SKM-1 treated with dmso at 0.1 percent for 144 hours (cell line): ENCODE results near the gene TIGD6.
A peak's percentile ranks its signal among the peaks of the same experiment; 100 is the strongest.
"Not testable (repeated sequence)": the region's sequence is repeated elsewhere in the genome, so short reads cannot be mapped to it uniquely, and the experiment has no call there.

ENCODE experiments used
- DNase-seq: peaks from one replicate; lab custom pipeline; 2025; ENCODE audit not compliant: unreplicated experiment; lab: John Stamatoyannopoulos, UW

The TIGD6 gene

DNA sequence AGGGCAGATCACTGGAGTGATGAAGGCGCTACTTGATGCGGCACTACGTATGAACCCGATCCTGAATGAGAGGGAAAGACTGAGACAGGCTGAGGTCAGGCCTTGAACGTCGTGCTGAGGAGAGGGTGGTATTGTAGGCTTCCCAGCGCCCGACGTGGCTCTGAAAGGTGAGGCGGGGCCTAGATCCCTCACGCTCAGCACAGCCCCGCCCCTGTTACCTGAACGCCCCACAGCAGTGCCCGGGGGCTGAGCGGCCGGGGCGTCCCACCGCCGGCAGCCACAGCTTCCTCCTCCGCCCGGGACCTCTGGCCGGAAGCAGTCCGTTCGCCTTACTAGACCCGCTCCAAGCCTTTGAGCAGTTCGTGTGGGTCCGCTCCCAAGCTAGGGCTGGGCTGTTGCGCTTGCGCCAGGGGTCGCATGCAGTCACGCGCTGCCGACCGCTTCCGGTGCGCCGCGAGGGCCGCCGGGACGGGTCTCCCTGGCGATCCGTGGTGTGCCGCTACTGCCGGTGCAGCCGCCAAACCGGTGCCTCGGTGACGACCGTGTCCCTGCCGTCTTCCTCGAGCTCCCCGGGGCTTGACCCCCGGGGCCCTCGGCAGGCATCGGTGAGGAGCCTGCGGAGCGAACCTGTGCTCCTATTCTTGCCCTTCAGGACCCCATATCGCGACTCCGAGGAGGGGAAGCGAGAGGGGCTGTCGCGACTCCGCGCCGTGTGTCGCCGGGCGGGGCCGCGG, at the start of gene TIGD6, which contains the start of gene HMGXB3:
Gene TIGD6, minus strand, starts transcription at position 399 of the 734 bp plus-strand sequence. CDS start 4,306 bp downstream, outside the sequence.
Gene HMGXB3, plus strand, starts transcription at position 484 of the 734 bp plus-strand sequence. CDS start 4,114 bp downstream, outside the sequence.
- DNase-seq, result peak; percentile 93

GRCh38 chr5:150046031-150046430, 45.6 kb upstream of the TIGD6 start:
- no peak for DNase-seq

DNA sequence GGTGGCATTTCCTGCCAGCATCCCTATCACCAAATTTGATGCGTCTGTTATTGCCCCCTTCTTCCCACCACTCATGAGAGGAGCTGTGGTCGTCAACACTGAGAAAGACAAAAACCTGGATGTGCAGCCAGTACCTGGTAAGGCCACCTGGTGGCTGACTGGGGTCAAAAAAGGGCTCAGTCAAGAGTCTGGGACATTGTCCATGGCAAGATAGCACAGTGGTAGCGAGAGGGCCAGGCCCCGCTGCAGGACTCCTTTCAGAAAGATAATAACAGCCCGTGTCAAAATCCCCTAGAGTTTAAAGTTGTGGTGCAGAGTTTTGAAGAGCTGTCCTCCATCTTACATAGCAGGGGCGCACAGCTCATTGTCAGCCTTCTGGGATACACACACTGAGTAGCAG, 45.1 kb upstream of the TIGD6 start:
- no peak for DNase-seq

GRCh38 chr5:150044712-150045111, 44.3 kb upstream of the TIGD6 start:
- DNase-seq, result no peak

DNA sequence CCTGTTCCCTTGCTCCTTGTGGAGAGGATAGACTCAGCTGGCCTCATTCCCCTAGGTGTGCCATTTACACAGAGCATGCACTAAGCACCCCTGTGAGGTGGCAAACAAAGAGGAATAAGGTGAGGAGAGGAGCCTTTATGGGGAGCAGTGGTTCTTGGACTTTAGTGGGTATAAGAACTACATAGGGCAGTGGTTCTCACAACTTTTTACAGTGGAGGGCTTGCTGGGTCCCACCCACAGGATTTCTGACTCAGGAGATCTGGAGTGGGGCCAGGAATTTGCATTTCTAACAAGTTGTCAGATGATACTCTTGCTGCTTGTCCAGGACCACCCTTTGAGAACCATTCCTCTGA, 43.9 kb upstream of the TIGD6 start:
- DNase-seq, result no peak

DNA sequence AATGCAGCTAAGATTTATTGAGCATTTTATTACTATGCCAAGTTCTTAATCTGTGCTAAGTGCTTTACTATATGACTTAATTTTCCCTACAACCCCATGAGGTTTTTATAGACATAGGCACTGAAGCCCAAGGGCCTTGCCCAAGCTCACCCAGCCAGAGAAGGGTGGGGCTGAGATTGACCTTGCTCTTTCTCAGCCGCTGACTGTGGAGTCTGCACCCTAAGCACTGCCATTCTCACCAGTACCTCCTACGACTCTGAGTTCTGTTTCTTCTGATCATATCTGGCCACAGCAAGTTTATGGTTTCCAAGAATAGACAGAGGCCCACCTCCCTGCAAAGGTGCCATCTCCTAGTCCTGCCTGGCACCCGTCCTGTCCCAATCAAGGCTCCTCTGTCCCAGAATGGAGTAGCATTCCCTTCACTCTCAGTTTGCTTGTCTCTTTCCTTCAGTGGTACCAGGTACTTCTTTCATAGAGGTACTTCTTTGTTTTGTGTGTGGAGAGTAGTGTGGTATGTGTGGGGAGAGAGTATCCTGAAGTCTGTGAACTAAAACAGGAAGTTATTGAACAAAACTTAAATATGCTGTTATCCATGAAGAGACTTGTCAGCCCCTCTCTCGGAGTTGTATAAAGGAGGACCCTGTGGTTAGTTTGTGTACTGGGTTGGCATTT, 43.3 kb upstream of the TIGD6 start:
- DNase-seq, result no peak

GRCh38 chr5:150042459-150042858, 42.0 kb upstream of the TIGD6 start:
- no peak for DNase-seq

GRCh38 chr5:150038547-150038946, 38.1 kb upstream of the TIGD6 start:
- no peak for DNase-seq

DNA sequence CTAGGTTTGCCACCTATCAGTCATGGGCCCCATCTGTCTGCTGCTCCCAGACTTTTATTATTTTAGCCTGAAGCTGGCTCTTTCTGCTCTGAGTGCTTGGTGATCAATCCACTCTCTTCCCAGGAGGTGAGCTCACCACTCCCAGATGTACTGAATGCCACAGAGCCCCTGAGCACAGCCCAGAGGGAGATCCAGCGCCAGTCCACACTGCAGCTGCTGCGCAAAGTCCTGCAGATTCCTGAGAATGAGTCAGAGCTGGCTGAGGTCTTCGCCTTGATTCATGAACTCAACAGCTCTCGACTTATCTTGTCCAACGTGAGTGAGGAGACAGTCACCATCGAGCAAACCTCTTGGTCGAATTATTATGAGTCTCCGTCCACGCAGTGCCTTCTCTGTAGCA, 36.1 kb upstream of the TIGD6 start:
- no peak for DNase-seq

- peak; percentile 68 for DNase-seq
Observed at GRCh38 chr5:150035139-150035895, 34.9 kb upstream of the TIGD6 start.

DNA sequence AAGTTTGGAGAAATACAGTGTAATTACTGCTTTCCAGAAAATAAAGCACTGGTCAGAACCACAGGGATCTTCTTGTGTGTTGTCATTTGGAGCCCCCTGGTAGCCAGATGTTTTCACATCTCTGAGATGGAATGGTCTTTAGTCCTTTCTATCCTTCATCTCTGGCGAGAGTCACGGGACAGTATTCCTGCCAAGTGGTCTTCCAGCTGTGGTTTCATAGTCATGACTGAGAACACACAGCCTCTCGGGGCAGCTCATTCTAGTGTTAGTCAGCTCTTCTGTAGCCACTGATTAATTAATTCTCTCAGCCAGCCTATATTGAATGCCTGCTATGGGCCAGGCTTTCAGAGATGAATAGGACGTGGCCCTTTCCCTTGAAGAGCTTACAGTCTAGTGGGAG, 34.2 kb upstream of the TIGD6 start:
- DNase-seq, result no peak

DNA sequence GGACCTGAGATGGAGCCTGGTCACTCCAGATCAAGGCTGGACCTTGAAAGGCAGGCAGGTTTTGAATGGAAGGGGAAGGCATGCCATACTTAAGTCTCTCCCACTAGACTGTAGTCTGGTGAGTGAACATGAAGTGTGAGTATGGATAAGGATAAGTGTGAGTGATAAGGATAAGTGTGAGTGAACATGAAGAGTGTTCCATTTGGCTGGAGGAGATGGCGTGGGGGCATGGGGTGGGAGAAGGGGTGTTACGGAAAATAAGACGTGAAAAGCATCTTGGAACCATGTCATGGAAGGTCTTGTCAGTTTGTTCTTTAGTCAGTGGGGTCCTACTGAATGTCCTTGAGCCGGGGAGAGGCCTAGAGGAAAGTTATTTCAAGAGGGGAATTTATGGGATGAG, 32.9 kb upstream of the TIGD6 start:
- no peak for DNase-seq

DNA sequence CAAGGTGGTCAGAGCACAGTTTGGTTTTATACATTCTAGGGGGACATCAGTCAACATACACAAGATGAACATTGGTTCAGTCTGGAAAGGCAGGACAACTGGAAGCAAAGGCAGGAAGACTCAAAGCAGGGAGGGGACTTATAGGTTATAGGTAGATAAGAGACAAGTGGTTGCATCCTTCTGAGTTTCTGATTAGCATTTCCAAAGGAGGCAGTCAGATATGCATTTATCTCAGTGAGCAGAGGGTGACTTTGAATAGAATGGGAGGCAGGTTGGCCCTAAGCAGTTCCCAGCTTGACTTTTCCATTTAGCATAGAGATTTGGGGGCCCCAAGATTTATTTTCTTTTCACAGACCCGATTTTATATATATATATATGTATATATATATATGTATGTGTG, 27.6 kb upstream of the TIGD6 start:
- not testable (repeated sequence) for DNase-seq

GRCh38 chr5:150026682-150027172, 26.3 kb upstream of the TIGD6 start:
- no peak for DNase-seq

- DNase-seq, result no peak
Observed at GRCh38 chr5:150024346-150024984, 24.0 kb upstream of the TIGD6 start.

- DNase-seq, result no peak
Observed at GRCh38 chr5:150023136-150023535, 22.7 kb upstream of the TIGD6 start.

GRCh38 chr5:150022681-150023080, 22.2 kb upstream of the TIGD6 start:
- DNase-seq, result no peak

- no peak for DNase-seq
Observed at GRCh38 chr5:150022158-150022531, 21.7 kb upstream of the TIGD6 start.

DNA sequence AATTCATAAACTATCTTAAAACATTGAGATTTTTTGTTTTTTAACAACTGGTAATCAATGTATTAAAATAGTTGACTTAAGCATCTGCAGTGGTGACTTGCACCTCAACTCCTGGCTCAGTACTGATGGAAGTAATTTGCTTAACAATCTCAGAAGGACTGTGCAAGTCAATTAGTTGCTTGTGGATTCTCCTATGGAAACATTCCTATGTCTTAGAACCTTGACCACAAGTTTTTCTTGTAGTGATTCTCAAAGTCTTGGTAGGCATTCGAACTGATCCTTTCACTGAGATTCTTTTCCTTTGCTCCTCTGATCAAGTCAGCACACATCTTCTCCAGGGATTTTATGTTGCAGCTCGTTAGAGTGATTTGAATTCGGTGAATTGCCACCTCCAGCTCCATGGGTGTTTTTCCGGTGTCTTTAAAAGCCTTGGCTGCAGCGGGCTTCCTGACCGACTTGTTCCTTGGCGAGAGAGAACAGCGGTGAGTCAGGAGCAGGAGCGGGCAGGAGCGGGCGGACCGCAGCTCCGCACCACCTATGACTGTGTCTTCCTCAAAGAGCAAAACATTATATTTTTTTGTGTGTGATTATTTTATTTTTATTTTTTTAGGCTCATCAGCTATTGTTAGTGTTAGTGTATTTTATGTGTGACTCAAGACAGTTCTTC, 21.2 kb upstream of the TIGD6 start:
- DNase-seq, result no peak

DNA sequence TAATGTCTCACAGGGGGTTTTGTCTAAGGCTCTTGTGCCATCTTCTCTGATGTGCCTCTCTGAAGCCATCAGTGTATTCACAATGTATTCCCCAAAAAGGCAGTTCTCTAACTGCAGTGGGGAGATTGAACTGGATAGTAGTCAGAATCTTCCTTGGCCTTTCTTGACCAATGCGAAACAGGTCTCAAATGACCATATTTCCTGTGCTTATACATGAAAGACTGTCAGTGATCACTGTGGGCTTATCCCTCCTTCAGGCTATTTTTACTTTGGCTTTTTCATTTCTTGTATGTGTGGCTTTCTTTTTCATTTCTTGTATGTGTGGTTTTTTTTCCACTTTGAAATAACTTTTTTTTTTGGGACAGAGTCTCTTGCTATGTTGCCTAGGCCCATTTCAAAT, 19.8 kb upstream of the TIGD6 start:
- DNase-seq, result no peak
